Activated naive CD4-positive, alpha-beta T cell treated with Interleukin-2 at 50 U/mL for 16 hours (primary cell): Measurements from ENCODE around the gene MBD3L1.

Experiments used
- DNase-seq: peaks from one replicate; pipeline ENCODE4 v3.0.0-alpha.2; 2020

Gene MBD3L1

GRCh38 chr19:8881512-8881911 lies 49.3 kb downstream of the MBD3L1 start:
- no peak for DNase-seq

- DNase-seq = no peak
Measured at GRCh38 chr19:8884416-8884815, 52.2 kb downstream of the MBD3L1 start.

DNA sequence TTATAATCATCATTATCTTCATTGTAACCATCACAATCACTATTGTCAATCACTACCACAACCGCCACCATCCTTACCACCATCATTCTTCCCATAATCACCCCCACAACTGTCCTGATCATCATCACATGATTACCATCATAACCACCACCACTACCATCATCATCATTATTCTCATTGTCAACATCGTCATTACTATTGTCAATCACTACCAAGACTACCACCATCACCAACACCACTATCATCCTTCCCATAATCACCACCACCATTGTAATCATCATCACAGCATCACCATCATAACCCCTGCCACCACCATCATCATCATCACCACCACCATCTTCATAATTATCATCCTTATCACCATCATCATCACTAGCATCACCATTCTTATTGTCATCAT lies 55.2 kb downstream of the MBD3L1 start:
- DNase-seq = no peak

DNA sequence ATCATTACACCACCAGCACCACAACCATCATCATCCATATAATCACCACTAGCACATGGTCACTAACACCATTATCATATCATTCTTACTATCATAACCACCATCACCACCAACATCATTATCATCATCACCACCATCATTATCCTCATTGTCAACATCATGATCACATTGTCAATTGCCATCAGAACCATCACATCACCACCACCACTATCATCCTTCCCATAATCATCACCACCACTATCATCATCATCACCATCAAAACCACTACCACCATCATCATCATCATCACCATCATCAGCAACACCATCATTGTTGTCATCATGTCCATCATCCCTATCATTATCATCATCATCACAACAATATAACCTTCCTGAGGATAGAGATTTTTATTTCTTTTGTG lies 58.1 kb downstream of the MBD3L1 start:
- no peak for DNase-seq
